ENCODE measurements around the gene CACUL1.
A peak's percentile ranks its signal among the peaks of the same experiment; 100 is the strongest.

Gene CACUL1

DNA sequence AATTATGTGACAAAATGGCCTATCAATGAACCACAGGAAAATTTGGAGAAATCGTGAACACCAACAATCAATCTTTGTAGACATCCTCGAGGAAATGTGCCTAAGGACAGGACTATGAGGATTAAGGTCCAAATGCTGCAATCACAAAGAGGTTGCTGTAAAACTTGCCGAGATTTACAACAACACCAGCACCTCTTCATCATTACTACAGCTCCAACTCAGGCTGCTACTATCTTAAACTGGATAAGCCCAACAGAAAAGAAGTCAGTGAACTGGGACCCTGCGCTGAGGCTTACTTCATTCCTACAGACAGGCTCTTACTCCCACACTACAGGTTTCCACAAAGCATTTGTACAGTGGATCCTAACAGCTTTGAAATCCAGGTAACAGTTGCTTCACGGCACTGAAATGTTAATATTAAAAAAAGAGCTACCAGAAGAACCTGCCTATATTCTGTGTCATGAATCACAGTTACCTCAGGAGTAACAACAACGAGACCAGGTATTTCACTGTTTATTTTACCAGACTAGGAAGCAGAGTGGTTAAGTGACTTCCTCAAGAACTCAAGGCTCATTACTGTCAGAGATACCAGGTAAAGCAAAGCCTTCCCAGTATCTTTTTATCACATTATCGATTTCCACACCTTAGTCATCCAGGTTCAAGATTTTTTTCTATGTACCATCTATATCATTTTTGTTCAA is 23.9 kb downstream of the CACUL1 start:
- H3K4me1 Mint-ChIP-seq (ENCODE audit: low read depth) = peaks cover 81% of the 10 kb centered on the region
- peaks cover 3% of the 10 kb centered on the region for H3K36me3 Mint-ChIP-seq
- no peak overlapping the region for H3K27ac Mint-ChIP-seq
- no peaks in the 10 kb centered on the region for H3K9me3 Mint-ChIP-seq (ENCODE audit: low read depth)
- H3K27me3 Mint-ChIP-seq = no peaks in the 10 kb centered on the region
- peak overlapping the region; percentile 51 for H3K4me3 Mint-ChIP-seq

DNA sequence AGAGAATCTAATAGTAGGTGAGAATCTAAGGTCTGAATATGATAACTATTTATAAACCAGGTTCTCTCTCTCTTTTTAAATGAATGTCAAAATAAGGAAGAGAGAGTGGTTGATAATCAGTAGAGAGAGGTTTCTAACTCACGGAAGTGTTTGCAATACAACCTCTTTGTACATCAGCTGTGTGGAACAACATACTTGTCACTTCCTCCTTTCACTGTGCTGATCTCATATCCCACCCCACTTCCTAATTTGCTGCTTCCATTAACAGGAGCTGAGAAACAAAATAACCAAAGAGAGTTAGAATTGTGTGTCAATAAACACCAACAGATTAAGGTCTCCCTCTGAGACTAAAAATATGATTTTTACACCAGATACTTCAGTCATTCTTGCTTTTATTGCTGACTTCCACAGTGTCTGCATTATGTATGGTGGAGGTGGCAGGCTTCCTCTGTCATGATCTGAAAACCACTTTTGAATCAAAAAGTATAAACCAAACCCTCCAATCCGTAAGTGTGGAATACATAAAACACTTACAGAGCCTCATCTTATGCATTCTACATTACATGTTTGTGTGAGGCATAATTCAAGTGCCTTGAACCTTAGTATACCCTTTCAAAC is 25.0 kb downstream of the CACUL1 start:
- no peaks in the 10 kb centered on the region for H3K27me3 Mint-ChIP-seq
- peaks cover 3% of the 10 kb centered on the region for H3K36me3 Mint-ChIP-seq
- H3K27ac Mint-ChIP-seq = peak overlapping the region; percentile 64
- H3K4me3 Mint-ChIP-seq = peak overlapping the region; percentile 8
- peaks cover 71% of the 10 kb centered on the region for H3K4me1 Mint-ChIP-seq (ENCODE audit: low read depth)
- H3K9me3 Mint-ChIP-seq (ENCODE audit: low read depth) = no peaks in the 10 kb centered on the region

DNA sequence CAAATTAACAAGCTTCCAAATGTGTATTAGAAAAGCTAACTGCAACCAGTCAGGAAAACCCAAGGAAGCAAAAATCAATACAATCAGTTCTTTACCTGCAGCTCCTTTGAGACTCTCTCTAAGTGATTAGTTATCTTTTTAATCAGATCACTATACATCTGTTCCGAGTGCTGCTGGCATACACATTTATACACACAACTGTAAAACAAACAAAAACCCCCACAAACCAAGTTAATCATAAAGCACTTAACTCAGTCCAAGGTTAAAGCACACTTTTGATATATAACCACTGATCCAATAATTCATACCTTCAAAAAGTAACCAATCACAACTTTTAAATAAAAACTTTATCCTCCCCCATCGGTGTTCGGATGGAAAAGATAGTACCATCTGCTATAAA is 25.6 kb downstream of the CACUL1 start:
- no peaks in the 10 kb centered on the region for H3K27me3 Mint-ChIP-seq
- H3K27ac Mint-ChIP-seq = peak overlapping the region; percentile 31
- peaks cover 3% of the 10 kb centered on the region for H3K36me3 Mint-ChIP-seq
- H3K9me3 Mint-ChIP-seq (ENCODE audit: low read depth) = no peaks in the 10 kb centered on the region
- peaks cover 66% of the 10 kb centered on the region for H3K4me1 Mint-ChIP-seq (ENCODE audit: low read depth)
- H3K4me3 Mint-ChIP-seq = peak overlapping the region; percentile 8

DNA sequence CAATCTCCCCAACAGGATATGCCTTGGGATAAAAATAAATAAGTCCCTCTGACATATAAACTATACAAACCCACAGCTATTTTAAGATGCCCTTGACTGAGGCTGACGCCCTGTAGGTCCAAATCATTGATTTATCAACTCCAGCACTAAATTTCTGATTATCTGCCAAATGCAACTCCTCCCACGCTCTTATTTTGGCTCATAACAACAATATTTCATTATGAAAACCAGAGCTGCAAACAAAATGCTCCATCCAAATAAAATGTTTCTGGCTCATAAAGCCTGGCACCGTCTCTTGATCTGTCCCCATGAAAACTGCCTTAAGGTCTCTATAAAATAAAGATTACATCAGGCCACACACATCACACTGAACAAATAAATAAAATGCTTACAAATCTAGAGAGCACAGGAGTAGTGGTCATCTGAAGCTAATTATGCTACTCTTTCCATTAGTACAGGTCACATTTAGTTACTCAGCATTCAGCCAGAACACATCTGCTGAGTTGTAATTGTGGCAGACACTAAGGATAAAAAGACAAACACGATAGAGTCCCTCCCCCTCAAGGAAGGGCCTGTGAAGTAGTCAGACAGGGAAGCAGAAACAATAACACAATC is 28.8 kb downstream of the CACUL1 start:
- Mint-ChIP-seq H3K36me3 (peaks cover 3% of the 10 kb centered on the region), H3K4me3 (no peak overlapping the region), H3K27ac (no peak overlapping the region), H3K4me1 (ENCODE audit: low read depth) (peaks cover 34% of the 10 kb centered on the region), H3K27me3 (no peaks in the 10 kb centered on the region), H3K9me3 (ENCODE audit: low read depth) (no peaks in the 10 kb centered on the region)

DNA sequence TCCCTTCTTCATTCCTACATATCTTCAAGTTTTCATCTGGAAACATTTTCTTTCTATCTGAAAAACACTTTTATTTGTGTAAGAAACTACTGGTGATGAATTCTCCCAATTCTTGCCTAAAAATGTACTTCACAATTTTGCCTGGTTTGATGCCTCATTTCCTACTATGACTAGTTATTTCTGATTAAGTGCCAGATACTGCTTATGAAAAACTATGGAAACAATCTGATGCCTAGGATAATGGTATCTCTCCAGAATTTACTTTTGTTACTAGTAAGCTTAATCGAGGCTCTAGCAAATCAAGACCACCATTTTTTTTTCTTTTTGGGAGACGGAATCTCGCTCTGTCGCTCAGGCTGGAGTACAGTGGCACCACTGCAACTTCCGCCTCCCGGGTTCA is 31.3 kb downstream of the CACUL1 start:
- peaks cover 3% of the 10 kb centered on the region for H3K36me3 Mint-ChIP-seq
- H3K27ac Mint-ChIP-seq = no peak overlapping the region
- peaks cover 22% of the 10 kb centered on the region for H3K4me1 Mint-ChIP-seq (ENCODE audit: low read depth)
- H3K9me3 Mint-ChIP-seq (ENCODE audit: low read depth) = no peaks in the 10 kb centered on the region
- H3K4me3 Mint-ChIP-seq = no peak overlapping the region
- H3K27me3 Mint-ChIP-seq = no peaks in the 10 kb centered on the region

DNA sequence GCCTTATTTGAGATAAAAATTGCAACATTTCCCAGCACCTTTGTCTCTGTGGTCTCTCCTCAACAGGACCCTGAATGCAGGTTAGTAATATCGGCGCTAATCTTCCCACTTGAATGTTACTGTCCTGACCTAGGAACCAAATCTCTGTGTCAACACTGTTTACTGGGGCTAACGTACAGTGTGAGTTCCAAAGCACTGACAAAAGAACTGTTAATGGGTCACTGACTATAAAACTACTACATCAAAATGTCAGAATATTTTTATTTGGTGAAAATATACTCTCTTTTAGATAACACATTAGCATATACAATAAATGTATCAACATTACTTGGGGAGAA is 33.3 kb downstream of the CACUL1 start:
- no peaks in the 10 kb centered on the region for H3K27me3 Mint-ChIP-seq
- H3K4me3 Mint-ChIP-seq = no peak overlapping the region
- H3K4me1 Mint-ChIP-seq (ENCODE audit: low read depth) = peaks cover 22% of the 10 kb centered on the region
- H3K36me3 Mint-ChIP-seq = peaks cover 3% of the 10 kb centered on the region
- H3K27ac Mint-ChIP-seq = no peak overlapping the region
- no peaks in the 10 kb centered on the region for H3K9me3 Mint-ChIP-seq (ENCODE audit: low read depth)

DNA sequence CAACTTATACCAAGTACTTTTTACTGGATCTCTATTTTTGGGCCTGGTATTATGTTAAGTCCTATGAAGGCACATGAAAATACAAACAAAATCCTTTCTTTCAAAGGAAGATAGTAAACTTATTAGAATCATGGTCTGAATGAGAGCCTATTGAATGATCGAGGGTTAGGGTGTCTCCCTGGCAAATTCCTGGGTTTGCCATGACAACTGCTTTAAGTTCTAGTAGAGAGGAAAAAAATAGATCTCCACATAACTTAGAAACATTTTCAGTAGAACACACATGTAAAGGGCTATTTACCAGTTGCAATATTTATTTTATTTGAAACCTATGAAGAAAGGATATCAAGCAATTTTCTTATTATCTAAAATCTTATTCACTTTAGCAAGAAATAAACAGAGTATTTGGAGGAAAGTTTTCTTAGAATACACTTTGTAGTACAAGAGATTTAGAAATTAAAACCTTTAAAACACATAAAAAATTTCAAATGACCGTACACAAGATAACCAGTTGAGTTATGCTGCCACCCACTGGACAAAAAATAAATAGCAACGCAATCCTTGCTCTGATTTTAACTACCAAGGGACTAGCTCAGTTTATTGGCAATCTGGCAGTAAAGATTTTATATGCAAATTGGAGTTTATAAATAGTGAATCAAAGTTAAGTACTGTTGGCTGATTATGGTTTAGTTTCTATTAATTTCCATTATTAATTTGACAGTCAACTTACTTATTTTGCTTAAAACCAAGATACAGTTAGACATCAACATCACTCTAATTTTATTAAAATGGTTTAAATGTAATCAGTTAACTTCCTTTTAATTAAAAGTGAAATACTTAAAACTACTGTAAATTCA is 33.9 kb downstream of the CACUL1 start:
- H3K4me3 Mint-ChIP-seq = no peak overlapping the region
- H3K9me3 Mint-ChIP-seq (ENCODE audit: low read depth) = no peaks in the 10 kb centered on the region
- no peak overlapping the region for H3K27ac Mint-ChIP-seq
- H3K27me3 Mint-ChIP-seq = no peaks in the 10 kb centered on the region
- H3K36me3 Mint-ChIP-seq = no peaks in the 10 kb centered on the region
- H3K4me1 Mint-ChIP-seq (ENCODE audit: low read depth) = peaks cover 17% of the 10 kb centered on the region

DNA sequence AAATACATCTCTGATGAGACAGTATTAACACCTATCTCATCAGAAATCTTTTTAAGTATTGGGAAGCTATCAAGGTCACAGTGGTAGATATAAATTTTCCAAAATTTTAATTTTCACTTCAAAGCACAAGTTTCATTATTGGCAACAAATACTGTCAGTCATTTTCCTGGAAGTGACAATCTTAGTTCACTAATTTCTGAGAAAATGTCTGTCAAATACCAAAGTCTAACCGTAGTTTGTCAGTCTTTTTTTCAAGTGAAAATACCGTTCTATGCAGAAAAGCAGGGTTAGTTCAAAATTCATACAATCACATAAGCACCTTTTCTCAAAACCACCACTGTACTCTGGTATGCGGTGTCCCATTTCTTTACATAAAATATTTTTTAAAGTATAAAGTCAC is 40.4 kb downstream of the CACUL1 start:
- Mint-ChIP-seq H3K27ac (no peak overlapping the region), H3K4me1 (ENCODE audit: low read depth) (peaks cover 21% of the 10 kb centered on the region), H3K27me3 (no peaks in the 10 kb centered on the region), H3K4me3 (no peak overlapping the region), H3K9me3 (ENCODE audit: low read depth) (no peaks in the 10 kb centered on the region), H3K36me3 (no peaks in the 10 kb centered on the region)

DNA sequence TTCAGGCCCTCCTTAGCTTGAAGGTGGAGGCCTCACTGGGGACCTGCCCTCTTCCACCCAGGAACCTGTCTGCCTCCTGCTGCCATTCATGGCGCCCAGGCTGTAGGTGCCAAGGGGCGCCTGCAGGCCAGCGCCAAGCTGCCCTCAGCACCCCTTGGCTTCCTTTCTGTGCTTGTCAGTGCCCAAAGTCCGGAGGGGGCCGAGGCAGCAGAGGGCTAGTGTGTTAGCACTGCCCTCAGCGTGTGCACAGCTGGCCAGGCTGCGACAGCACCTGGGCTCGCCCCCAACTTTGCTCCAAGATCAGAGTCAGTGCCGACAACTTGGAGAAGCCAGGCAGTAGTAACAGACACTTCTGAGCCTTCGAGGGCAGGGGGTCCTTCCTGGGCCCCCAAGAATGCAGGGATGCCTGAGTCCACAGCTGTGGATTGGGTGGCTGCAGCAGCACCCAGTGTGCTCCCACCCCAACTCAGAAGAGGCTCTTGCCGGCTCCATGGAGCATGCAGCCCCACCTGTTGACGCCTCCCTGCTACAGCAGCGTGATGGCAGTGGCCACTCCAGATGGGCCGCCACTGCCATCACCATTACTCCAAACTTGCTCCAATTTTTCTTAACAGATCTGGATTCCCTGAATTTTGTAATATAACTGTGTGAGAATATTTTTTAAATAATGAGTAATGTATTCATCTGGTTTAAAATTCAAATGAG is 41.7 kb downstream of the CACUL1 start:
- Mint-ChIP-seq H3K27me3 (no peaks in the 10 kb centered on the region), H3K9me3 (ENCODE audit: low read depth) (no peaks in the 10 kb centered on the region), H3K4me3 (no peak overlapping the region), H3K36me3 (no peaks in the 10 kb centered on the region), H3K4me1 (ENCODE audit: low read depth) (peaks cover 20% of the 10 kb centered on the region), H3K27ac (no peak overlapping the region)

DNA sequence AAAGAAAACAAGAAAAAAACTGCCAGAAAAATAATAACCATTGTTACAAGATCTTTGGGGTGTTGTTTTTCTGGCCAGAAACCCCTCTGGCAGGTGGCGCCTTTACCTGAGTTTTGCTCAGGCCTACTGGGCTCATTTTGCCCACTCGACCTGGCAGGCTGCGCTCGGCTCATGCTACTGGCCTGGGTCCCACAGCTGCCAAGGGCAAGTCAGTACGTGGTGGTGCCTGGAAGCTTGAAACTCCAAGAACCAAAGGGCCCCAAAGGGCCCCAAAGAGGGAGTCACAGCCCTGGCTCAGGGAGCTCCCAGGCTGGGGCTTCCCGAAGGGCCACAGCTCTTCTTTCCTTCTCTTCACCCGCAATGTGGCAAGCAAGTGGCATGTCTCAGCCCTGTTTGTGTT is 42.7 kb downstream of the CACUL1 start:
- no peak overlapping the region for H3K27ac Mint-ChIP-seq
- H3K27me3 Mint-ChIP-seq = no peaks in the 10 kb centered on the region
- H3K4me3 Mint-ChIP-seq = no peak overlapping the region
- peaks cover 5% of the 10 kb centered on the region for H3K36me3 Mint-ChIP-seq
- peaks cover 13% of the 10 kb centered on the region for H3K4me1 Mint-ChIP-seq (ENCODE audit: low read depth)
- H3K9me3 Mint-ChIP-seq (ENCODE audit: low read depth) = no peaks in the 10 kb centered on the region

DNA sequence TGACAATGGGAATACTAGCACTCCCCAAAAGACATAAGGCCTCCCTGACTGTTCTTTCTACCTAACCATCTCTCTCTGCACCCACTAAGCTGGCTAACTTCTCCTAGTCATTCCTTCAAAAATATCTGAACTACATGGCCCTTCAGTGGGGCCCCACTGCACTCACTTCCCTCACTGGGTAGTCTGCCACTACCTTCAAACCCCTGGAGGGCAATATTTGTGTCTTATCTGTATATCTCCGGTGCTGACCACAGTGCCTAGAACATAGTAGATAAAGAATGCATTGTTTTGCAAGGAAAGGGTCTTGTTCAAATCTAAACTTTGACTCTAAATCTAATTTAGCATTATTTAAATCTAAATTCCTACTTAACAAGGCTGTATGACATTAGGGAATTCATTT is 44.3 kb downstream of the CACUL1 start:
- Mint-ChIP-seq H3K4me1 (ENCODE audit: low read depth) (peaks cover 17% of the 10 kb centered on the region), H3K36me3 (peaks cover 14% of the 10 kb centered on the region), H3K27ac (no peak overlapping the region), H3K27me3 (no peaks in the 10 kb centered on the region), H3K9me3 (ENCODE audit: low read depth) (no peaks in the 10 kb centered on the region), H3K4me3 (no peak overlapping the region)

DNA sequence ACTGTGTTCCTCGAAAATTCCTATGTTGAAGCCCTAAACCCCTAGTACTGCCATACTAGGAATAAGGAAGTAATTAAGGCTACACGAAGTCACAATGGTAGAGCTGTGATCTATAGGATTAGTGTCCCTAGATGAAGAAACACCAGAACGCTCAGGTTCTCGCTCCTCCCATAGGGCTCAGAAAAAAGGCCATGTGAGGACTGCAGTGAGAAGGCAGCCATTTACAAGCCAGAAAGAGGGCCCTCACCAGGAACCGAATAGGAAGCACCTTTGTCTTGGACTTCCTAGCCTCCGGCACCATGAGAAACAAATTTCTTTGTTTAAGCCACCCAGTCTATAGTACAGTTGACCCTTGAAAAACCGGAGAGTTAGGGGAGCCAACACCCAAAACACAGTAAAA is 46.2 kb downstream of the CACUL1 start:
- no peaks in the 10 kb centered on the region for H3K9me3 Mint-ChIP-seq (ENCODE audit: low read depth)
- H3K36me3 Mint-ChIP-seq = peaks cover 20% of the 10 kb centered on the region
- H3K27me3 Mint-ChIP-seq = no peaks in the 10 kb centered on the region
- no peak overlapping the region for H3K27ac Mint-ChIP-seq
- H3K4me1 Mint-ChIP-seq (ENCODE audit: low read depth) = peaks cover 17% of the 10 kb centered on the region
- no peak overlapping the region for H3K4me3 Mint-ChIP-seq

DNA sequence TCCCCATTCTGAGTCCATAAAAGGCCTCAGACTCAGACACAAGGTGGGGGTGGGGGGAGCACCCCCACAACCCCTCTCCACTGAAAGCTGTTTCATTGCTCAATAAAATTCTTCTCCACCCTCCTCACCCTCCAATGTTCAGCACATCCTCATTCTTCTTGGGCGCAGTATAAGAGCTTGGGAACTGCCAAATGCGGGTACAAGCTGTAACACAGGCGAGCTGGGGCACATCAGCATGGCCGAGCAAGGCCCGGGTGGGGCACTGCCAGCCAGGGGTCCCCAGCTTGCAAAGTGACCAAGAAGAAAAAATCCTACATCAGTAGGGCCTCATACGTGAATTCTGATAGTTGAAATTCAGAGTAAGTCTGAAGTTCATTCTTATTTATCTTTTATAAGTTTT is 50.1 kb downstream of the CACUL1 start:
- Mint-ChIP-seq H3K36me3 (peaks cover 31% of the 10 kb centered on the region), H3K4me3 (no peak overlapping the region), H3K27ac (no peak overlapping the region), H3K27me3 (no peaks in the 10 kb centered on the region), H3K4me1 (ENCODE audit: low read depth) (peaks cover 35% of the 10 kb centered on the region), H3K9me3 (ENCODE audit: low read depth) (no peaks in the 10 kb centered on the region)

DNA sequence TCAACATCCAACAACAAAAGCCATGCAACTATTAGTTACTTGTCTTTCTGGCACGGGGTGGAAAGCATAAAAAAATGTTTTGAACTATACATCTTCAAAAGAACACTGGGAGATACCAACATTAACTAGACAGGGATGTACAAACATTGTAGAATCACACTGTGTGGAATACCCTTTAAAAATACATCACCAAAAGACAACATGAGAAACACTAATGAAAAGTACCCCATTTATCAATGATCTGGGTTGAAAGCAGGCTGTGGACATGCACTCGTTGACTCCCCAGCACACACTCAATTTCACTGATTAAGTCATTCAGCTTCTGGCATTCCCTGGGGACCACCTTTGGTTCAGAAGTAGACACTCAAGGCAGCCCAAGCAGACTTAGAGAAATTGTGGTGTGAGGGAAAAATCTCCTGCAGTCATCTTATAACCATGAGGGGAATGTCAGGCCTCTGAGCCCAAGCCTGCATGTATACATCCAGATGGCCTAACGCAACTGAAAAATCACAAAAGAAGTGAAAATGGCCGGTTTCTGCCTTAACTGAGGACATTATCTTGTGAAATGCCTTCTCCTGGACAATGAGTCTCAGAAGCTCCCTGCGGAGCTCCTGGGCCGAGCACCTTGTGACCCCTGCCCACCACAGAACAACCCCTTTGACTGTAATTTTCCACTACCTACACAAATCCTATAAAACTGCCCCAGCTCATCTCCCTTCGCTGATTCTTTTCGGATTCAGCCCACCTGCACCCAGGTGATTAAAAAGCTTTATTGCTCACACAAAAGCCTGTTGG is 53.0 kb downstream of the CACUL1 start:
- peaks cover 59% of the 10 kb centered on the region for H3K4me1 Mint-ChIP-seq (ENCODE audit: low read depth)
- H3K27ac Mint-ChIP-seq = no peak overlapping the region
- H3K4me3 Mint-ChIP-seq = peak overlapping the region; percentile 6
- H3K27me3 Mint-ChIP-seq = no peaks in the 10 kb centered on the region
- peaks cover 26% of the 10 kb centered on the region for H3K36me3 Mint-ChIP-seq
- H3K9me3 Mint-ChIP-seq (ENCODE audit: low read depth) = no peaks in the 10 kb centered on the region
